Neuronal stem cell (in vitro differentiated cells): ENCODE measurements around the gene MACROH2A1.

Experiments
- DNase-seq: peaks from one replicate; pipeline ENCODE4 v3.0.0-alpha.2; 2013; ENCODE audit warnings: low spot score
- H2AFZ ChIP-seq: one replicate; pipeline ENCODE4 v1.6.1; 2013; ENCODE audit warnings: mild to moderate bottlenecking, low read length, inconsistent platforms
- H2AK5ac ChIP-seq: 2 replicates; pipeline ENCODE4 v1.6.1; 2013; ENCODE audit warnings: low read depth, mild to moderate bottlenecking, inconsistent platforms, low read length, moderate library complexity, mixed read lengths
- H2BK120ac ChIP-seq: 2 replicates; pipeline ENCODE4 v1.6.1; 2013; ENCODE audit warnings: low read depth, mild to moderate bottlenecking, inconsistent platforms, low read length, moderate library complexity, mixed read lengths
- H2BK12ac ChIP-seq: one replicate; pipeline ENCODE4 v1.6.1; 2013; ENCODE audit warnings: low read length, inconsistent platforms
- H2BK15ac ChIP-seq: 2 replicates; pipeline ENCODE4 v1.6.1; 2013; ENCODE audit warnings: mild to moderate bottlenecking, low read length, inconsistent platforms, mixed read lengths
- H2BK5ac ChIP-seq: one replicate; pipeline ENCODE4 v1.6.1; 2013; ENCODE audit warnings: inconsistent platforms, mild to moderate bottlenecking, low read length, moderate library complexity
- H3K14ac ChIP-seq: one replicate; pipeline ENCODE4 v1.6.1; 2013; ENCODE audit warnings: low read length, inconsistent platforms
- H3K18ac ChIP-seq: 2 replicates; pipeline ENCODE4 v1.6.1; 2013; ENCODE audit warnings: low read length, inconsistent platforms
- H3K23ac ChIP-seq: 2 replicates; pipeline ENCODE4 v1.6.1; 2013; ENCODE audit warnings: low read depth, mild to moderate bottlenecking, mixed read lengths, low read length, inconsistent platforms; ENCODE audit not compliant: poor library complexity
- H3K27ac ChIP-seq: replicated peaks from 3 replicates; pipeline ENCODE4 v1.5.1; 2013; ENCODE audit warnings: low read length, inconsistent platforms
- H3K27me3 ChIP-seq, 3 experiments: 2 replicates each; pipeline ENCODE4 v1.6.1; 2013; ENCODE audit warnings: low read length in 3 of 3, mild to moderate bottlenecking in 2 of 3, inconsistent platforms in 1 of 3, low read depth in 1 of 3, mixed read lengths in 1 of 3, moderate library complexity in 1 of 3; ENCODE audit not compliant: control insufficient read depth in 3 of 3, insufficient read depth in 3 of 3
- H3K36me3 ChIP-seq, 2 donors: replicated peaks in 1 of 2; 2 replicates each; pipeline ENCODE4 v1.6.1; 2013; ENCODE audit warnings: low read length in 2 of 2; ENCODE audit not compliant: control insufficient read depth in 2 of 2, insufficient read depth in 2 of 2
- H3K4ac ChIP-seq: 2 replicates; pipeline ENCODE4 v1.6.1; 2013; ENCODE audit warnings: inconsistent platforms, mild to moderate bottlenecking, low read length, moderate library complexity
- H3K4me1 ChIP-seq, 2 donors: 1 replicate in 1 of 2; 2 replicates in 1 of 2; pipeline ENCODE4 v1.6.1; 2013; ENCODE audit warnings: low read length in 2 of 2, low read depth in 1 of 2; ENCODE audit not compliant: control insufficient read depth in 2 of 2, insufficient read depth in 1 of 2
- H3K4me2 ChIP-seq: one replicate; pipeline ENCODE4 v1.6.1; 2013; ENCODE audit warnings: mild to moderate bottlenecking, low read length, inconsistent platforms; ENCODE audit not compliant: insufficient read depth, poor library complexity, severe bottlenecking
- H3K4me3 ChIP-seq, 2 donors: 2 replicates each; pipeline ENCODE4 v1.5.1; 2013; ENCODE audit warnings: low read length in 2 of 2, mild to moderate bottlenecking in 2 of 2, inconsistent platforms in 1 of 2, moderate library complexity in 1 of 2
- H3K79me1 ChIP-seq: one replicate; pipeline ENCODE4 v1.6.1; 2013; ENCODE audit warnings: low read depth, mild to moderate bottlenecking, inconsistent platforms, low read length, moderate library complexity
- H3K9ac ChIP-seq: one replicate; pipeline ENCODE4 v1.6.1; 2013; ENCODE audit warnings: mild to moderate bottlenecking, low read depth, low read length, inconsistent platforms; ENCODE audit not compliant: poor library complexity
- H3K9me3 ChIP-seq, 2 donors: replicated peaks in 1 of 2; 2 replicates each; pipeline versions ENCODE3 to v1.6.1; 2013; ENCODE audit warnings: low read length in 2 of 2, mild to moderate bottlenecking in 2 of 2, inconsistent platforms in 1 of 2, low read depth in 1 of 2, mixed read lengths in 1 of 2, moderate library complexity in 1 of 2; ENCODE audit not compliant: control insufficient read depth in 2 of 2, insufficient read depth in 1 of 2
- H4K8ac ChIP-seq: one replicate; pipeline ENCODE4 v1.6.1; 2013; ENCODE audit warnings: low read depth, mild to moderate bottlenecking, inconsistent platforms, low read length, moderate library complexity
- H4K91ac ChIP-seq: one replicate; pipeline ENCODE4 v1.6.1; 2013; ENCODE audit warnings: low read length, low read depth, mild to moderate bottlenecking, inconsistent platforms; ENCODE audit not compliant: poor library complexity
- WGBS, 2 donors: extraction: QIAGEN DNeasy Blood & Tissue Kit; methylation state at CpG; one replicate each; pipeline ENCODE4 v1.1.7; 2013; ENCODE audit warnings: missing lambda C conversion rate in 2 of 2, mixed read lengths in 1 of 2; ENCODE audit not compliant: insufficient read length in 2 of 2, insufficient replicate concordance in 1 of 2; ENCODE audit errors: extremely low coverage in 2 of 2; 5-methylcytosine and 5-hydroxymethylcytosine counted together

MACROH2A1 gene

GRCh38 chr5:135332519-135333150 lies 66.4 kb downstream of the MACROH2A1 start:
- no peak overlapping the region for H2BK120ac ChIP-seq
- H3K27ac ChIP-seq: no peak overlapping the region
- no peaks in the 10 kb centered on the region for H3K79me1 ChIP-seq
- H4K8ac ChIP-seq: no peak overlapping the region
- H3K27me3 ChIP-seq: no peaks in the 10 kb centered on the region
- H4K91ac ChIP-seq: no peak overlapping the region
- no peak overlapping the region for H3K4me2 ChIP-seq
- no peaks in the 10 kb centered on the region for H3K9me3 ChIP-seq
- H3K4ac ChIP-seq: no peak overlapping the region
- WGBS, 2 donors: no CpG with 5 or more reads among the region's 5 CpGs
- no peak overlapping the region for H2AFZ ChIP-seq
- H3K4me1 ChIP-seq: no peaks in the 10 kb centered on the region
- no peak overlapping the region for H2BK15ac ChIP-seq
- no peak overlapping the region for H3K4me3 ChIP-seq
- peaks cover 34 to 65% of the 10 kb centered on the region in 2 donors for H3K36me3 ChIP-seq
- H3K14ac ChIP-seq: no peak overlapping the region
- H2BK12ac ChIP-seq: no peak overlapping the region
- H3K9ac ChIP-seq: no peak overlapping the region
- DNase-seq: peak; percentile 51
- H2AK5ac ChIP-seq: no peak overlapping the region
- no peak overlapping the region for H3K23ac ChIP-seq
- H3K18ac ChIP-seq: no peak overlapping the region
- no peak overlapping the region for H2BK5ac ChIP-seq

- Histone ChIP-seq H3K9ac (no peak overlapping the region), H3K9me3 (no peaks in the 10 kb centered on the region), H2BK5ac (no peak overlapping the region), H3K36me3 (peaks cover 25 to 55% of the 10 kb centered on the region in 2 donors), H2BK12ac (no peak overlapping the region), H3K27me3 (no peaks in the 10 kb centered on the region), H3K14ac (no peak overlapping the region), H4K8ac (no peak overlapping the region), H2BK15ac (no peak overlapping the region), H3K4me1 (no peaks in the 10 kb centered on the region), H2AFZ (no peak overlapping the region), H4K91ac (no peak overlapping the region), H3K23ac (no peak overlapping the region), H2BK120ac (no peak overlapping the region), H3K4ac (no peak overlapping the region), H3K18ac (no peak overlapping the region), H2AK5ac (no peak overlapping the region), H3K27ac (no peak overlapping the region), H3K4me2 (no peak overlapping the region), H3K4me3 (no peak overlapping the region), H3K79me1 (no peaks in the 10 kb centered on the region)
- no CpG with 5 or more reads among the region's 3 CpGs for WGBS, 2 donors
- DNase-seq: no peak
Measured at GRCh38 chr5:135331612-135332011, 67.4 kb downstream of the MACROH2A1 start.

- peaks cover 18 to 46% of the 10 kb centered on the region in 2 donors for H3K36me3 ChIP-seq
- no peak overlapping the region for H3K27ac ChIP-seq
- H3K4me3 ChIP-seq: no peak overlapping the region
- H3K14ac ChIP-seq: no peak overlapping the region
- WGBS, 2 donors: no CpG with 5 or more reads among the region's 3 CpGs
- no peak overlapping the region for H3K4ac ChIP-seq
- H2BK120ac ChIP-seq: no peak overlapping the region
- no peak overlapping the region for H2BK12ac ChIP-seq
- H4K8ac ChIP-seq: no peak overlapping the region
- H3K23ac ChIP-seq: no peak overlapping the region
- DNase-seq: no peak
- H3K4me2 ChIP-seq: no peak overlapping the region
- no peaks in the 10 kb centered on the region for H3K79me1 ChIP-seq
- H3K9ac ChIP-seq: no peak overlapping the region
- H2BK5ac ChIP-seq: no peak overlapping the region
- H3K18ac ChIP-seq: no peak overlapping the region
- no peak overlapping the region for H2AK5ac ChIP-seq
- H3K9me3 ChIP-seq: no peaks in the 10 kb centered on the region
- H3K4me1 ChIP-seq: no peaks in the 10 kb centered on the region
- H3K27me3 ChIP-seq: no peaks in the 10 kb centered on the region
- H4K91ac ChIP-seq: no peak overlapping the region
- H2AFZ ChIP-seq: no peak overlapping the region
- no peak overlapping the region for H2BK15ac ChIP-seq
Measured at GRCh38 chr5:135330798-135331096, 68.3 kb downstream of the MACROH2A1 start.

- Histone ChIP-seq H3K9ac (no peak overlapping the region), H2AFZ (no peak overlapping the region), H3K36me3 (peaks cover 13 to 40% of the 10 kb centered on the region in 2 donors)
Measured at GRCh38 chr5:135329913-135330797, 68.9 kb downstream of the MACROH2A1 start.

More at GRCh38 chr5:135329913-135330797, 68.9 kb downstream of the MACROH2A1 start:
- no peak overlapping the region for H3K4me2 ChIP-seq
- no peak overlapping the region for H2AK5ac ChIP-seq
- no peak overlapping the region for H3K27ac ChIP-seq
- no CpG with 5 or more reads among the region's 18 CpGs for WGBS, 2 donors
- no peak overlapping the region for H3K4ac ChIP-seq
- no peak overlapping the region for H4K91ac ChIP-seq
- H2BK120ac ChIP-seq: no peak overlapping the region
- no peak overlapping the region for H3K23ac ChIP-seq
- H3K4me3 ChIP-seq: no peak overlapping the region
- H3K27me3 ChIP-seq: no peaks in the 10 kb centered on the region
- H3K4me1 ChIP-seq: no peaks in the 10 kb centered on the region
- H4K8ac ChIP-seq: no peak overlapping the region
- H3K14ac ChIP-seq: no peak overlapping the region
- H2BK12ac ChIP-seq: no peak overlapping the region
- no peak overlapping the region for H3K18ac ChIP-seq
- no peaks in the 10 kb centered on the region for H3K9me3 ChIP-seq
- H3K79me1 ChIP-seq: no peaks in the 10 kb centered on the region
- no peak overlapping the region for H2BK15ac ChIP-seq
- no peak overlapping the region for H2BK5ac ChIP-seq
- DNase-seq: no peak
